SW 1271 (cell line): ENCODE measurements around the gene SPTBN5.

Experiments used
- DNase-seq, 2 experiments: peaks; one replicate each; lab custom pipeline; 2025; lab: John Stamatoyannopoulos, UW

Gene SPTBN5

GRCh38 chr15:41866263-41866703 lies 27.6 kb downstream of the SPTBN5 start:
- no peak for DNase-seq

GRCh38 chr15:41865490-41866055 lies 28.3 kb downstream of the SPTBN5 start:
- DNase-seq: no peak

GRCh38 chr15:41862515-41863116 lies 31.2 kb downstream of the SPTBN5 start:
- DNase-seq: no peak

- DNase-seq: no peak
Observed at GRCh38 chr15:41861736-41862356, 32.0 kb downstream of the SPTBN5 start.

GRCh38 chr15:41860049-41860828 lies 33.6 kb downstream of the SPTBN5 start:
- no peak for DNase-seq

- no peak for DNase-seq
Observed at GRCh38 chr15:41858756-41859155, 35.1 kb downstream of the SPTBN5 start.

- no peak for DNase-seq
Observed at GRCh38 chr15:41857316-41857715, 36.5 kb downstream of the SPTBN5 start.

GRCh38 chr15:41856716-41857115 lies 37.1 kb downstream of the SPTBN5 start:
- DNase-seq: no peak

GRCh38 chr15:41856262-41856661 lies 37.6 kb downstream of the SPTBN5 start:
- DNase-seq: no peak

GRCh38 chr15:41855261-41855961 lies 38.4 kb downstream of the SPTBN5 start:
- DNase-seq: no peak

- no peak for DNase-seq
Observed at GRCh38 chr15:41854443-41854842, 39.4 kb downstream of the SPTBN5 start.

- DNase-seq: no peak
Observed at GRCh38 chr15:41853831-41854230, 40.0 kb downstream of the SPTBN5 start.

- DNase-seq: no peak
Observed at GRCh38 chr15:41852736-41853590, 40.9 kb downstream of the SPTBN5 start.

GRCh38 chr15:41851755-41852370 lies 42.0 kb downstream of the SPTBN5 start:
- no peak for DNase-seq

GRCh38 chr15:41851167-41851523 lies 42.7 kb downstream of the SPTBN5 start:
- DNase-seq: no peak

GRCh38 chr15:41850482-41851166 lies 43.2 kb downstream of the SPTBN5 start:
- DNase-seq: no peak

- no peak for DNase-seq
Observed at GRCh38 chr15:41849861-41850260, 44.0 kb downstream of the SPTBN5 start.

GRCh38 chr15:41849204-41849603 lies 44.6 kb downstream of the SPTBN5 start:
- no peak for DNase-seq

- DNase-seq: no peak
Observed at GRCh38 chr15:41848631-41849030, 45.2 kb downstream of the SPTBN5 start.

GRCh38 chr15:41847981-41848380 lies 45.9 kb downstream of the SPTBN5 start:
- DNase-seq: no peak
